GM21723 (cell line): ENCODE results near the gene CFAP53.

Experiments used
- ATAC-seq: cut with Tn5 transposase; IDR thresholded peaks from one replicate; pipeline ENCODE4 v1.9.1; 2021; ENCODE audit warnings: mild to moderate bottlenecking, moderate library complexity; ENCODE audit not compliant: unreplicated experiment

Gene CFAP53

GRCh38 chr18:50196261-50196660 is 70.0 kb downstream of the CFAP53 start:
- ATAC-seq, result no peak

- ATAC-seq, result no peak
Observed at GRCh38 chr18:50195689-50196088, 70.6 kb downstream of the CFAP53 start.

GRCh38 chr18:50194631-50195532 is 71.4 kb downstream of the CFAP53 start, which contains the start of gene MYO5B:
Gene MYO5B, minus strand, starts transcription at chr18:50195147. Its CDS starts 354 bp downstream, at chr18:50194793.
- ATAC-seq, result peak; percentile 89

DNA sequence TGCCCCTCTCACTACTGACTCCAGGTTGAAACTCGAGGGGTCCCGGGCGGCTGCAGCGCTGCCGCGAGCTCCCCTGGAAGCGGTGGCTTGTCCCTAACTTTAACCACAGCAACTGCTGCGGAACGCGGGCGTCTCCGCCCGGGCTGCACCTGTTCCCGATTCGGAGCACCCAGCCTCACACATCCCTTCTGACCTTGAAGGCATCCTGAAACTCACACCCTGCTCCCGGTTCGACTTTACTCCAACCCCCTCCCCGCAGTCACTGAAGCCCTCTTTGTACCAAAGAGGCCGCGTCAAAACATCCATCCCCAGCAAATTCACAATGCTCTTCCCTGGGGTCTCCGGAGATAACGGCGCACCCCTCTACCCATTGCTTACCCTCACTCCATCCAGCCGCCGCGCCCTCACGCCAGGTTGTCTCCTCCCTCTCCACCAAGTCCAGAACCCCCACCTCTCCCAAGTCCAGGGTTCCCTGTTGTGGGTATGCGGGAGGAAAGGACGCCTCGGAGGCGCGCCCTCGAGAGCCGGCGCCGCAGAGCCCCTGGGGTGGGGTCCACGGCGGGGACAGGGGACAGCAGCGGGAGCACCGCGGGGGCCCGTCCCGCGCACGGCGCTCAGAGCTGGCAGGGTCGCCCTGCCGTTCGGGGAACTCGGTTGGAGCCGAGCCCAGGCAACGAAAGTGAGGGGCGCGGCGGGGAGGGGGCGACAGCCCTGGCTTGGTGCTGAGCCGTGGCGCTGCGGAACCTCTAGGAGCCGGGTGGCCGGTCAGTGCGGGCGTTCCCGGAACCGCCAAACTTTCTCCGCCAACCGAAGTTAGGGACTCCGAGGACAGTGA is 72.3 kb downstream of the CFAP53 start:
- no peak for ATAC-seq

GRCh38 chr18:50192995-50193795 is 73.1 kb downstream of the CFAP53 start:
- no peak for ATAC-seq

GRCh38 chr18:50190926-50191325 is 75.4 kb downstream of the CFAP53 start:
- no peak for ATAC-seq

DNA sequence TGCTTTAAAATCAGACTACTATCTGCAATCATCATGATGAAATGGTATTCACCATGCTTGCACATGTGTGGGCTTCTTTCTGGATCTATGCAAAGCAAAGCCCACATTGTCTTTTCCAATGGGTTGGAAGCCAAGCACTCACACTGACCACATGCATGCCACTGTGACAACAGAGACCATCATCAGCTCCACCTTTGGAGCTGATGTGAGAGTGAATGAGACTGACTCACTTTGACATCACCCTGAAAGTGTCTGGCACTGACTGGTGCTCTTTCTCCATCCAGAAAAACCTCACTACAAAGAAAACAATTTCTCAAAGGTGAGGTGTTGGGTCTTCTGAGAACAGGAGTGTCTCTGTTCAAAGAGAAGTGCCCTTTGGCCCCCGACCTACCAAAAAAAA is 76.1 kb downstream of the CFAP53 start:
- ATAC-seq, result no peak

DNA sequence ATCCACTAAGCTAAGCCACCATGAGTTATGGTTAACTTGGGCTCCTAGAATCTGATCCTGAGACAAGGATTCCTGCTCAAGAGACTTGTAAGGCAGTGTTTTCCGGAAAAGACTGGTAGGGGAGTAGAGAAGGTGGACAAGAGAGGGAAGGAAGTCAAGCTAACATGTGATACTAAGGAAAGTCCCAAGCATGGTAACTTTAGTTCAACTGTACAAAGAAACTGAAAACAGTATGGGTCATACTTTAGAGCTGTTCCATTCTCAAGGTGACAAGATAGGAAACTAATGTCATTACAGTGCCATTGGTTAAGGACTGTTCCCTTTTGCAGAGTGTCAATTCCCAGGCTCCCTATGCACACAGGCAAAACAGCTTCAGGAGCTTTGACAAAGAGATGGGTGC is 77.1 kb downstream of the CFAP53 start:
- peak; percentile 52 for ATAC-seq

DNA sequence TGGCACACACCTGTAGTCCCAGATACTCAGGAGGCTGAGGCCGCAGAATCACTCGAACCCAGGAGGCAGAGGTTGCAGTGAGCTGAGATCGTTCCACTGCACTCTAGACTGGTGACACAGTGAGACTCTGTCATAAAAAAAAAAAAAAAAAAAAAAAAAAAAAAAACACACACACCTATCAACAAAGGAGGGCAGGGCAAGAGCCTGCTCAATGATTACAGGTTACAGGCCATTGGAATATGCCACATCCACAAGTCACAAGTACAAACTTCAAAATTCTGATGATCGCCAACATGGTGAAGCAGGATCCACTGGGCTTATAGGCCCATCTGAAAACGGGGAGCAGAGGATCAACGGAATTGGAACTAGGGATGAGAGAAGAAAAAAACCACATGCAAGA is 77.6 kb downstream of the CFAP53 start:
- ATAC-seq, result no peak

DNA sequence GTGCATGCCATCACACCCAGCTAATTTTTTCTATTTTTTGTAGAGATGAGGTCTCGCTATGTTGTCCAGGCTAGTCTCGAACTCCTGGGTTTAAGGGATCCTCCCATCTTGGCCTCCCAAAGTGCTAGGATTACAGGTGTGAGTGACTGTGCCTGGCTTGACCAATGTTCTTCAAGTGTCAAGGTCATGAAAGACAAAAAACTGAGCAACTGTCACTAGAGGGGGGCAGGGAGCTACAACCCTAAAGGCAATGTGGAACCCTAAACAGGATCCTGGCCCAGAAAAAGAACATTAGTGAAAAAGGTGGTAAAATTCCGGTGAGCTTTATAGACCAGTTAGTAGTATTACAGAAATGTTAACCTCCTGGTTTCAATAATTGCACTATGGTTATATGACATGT is 78.6 kb downstream of the CFAP53 start:
- ATAC-seq, result no peak

DNA sequence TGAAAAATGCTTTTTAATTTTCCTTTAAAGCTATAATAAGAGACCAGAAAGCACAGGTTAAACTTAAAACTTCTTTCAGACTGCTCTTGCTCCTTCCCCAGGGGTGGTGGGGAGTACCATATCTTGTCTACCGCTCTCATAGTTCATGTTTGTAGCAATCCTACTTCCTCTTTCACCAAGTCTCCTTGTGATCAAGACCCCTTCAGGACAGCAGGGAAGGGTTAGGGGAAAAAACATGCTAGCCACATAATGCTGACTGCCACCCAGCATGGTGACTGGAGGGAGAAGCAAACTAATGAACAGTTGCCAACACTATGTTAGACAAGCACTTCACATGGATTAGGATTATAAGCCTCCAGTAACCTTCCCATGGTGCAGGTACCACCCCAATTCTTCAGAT is 79.9 kb downstream of the CFAP53 start:
- no peak for ATAC-seq

DNA sequence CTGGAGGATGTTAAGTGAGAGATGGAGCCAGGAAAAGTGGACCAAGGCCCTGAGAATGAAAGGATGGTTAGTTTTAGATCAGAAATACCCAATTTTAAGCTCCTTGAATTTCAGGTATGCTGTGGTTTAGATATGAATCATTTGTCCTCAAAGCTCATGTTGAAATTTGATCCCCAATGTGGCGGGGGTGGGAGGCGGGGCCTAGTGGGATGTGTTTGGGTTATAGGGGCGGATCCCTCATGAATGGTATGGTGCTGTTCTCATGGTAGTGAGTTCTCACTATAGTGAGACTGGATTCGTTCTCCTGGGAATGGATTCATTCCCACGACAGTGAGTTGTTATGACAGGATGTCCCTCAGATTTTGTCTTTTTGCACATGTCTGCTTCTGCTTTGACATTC is 82.7 kb downstream of the CFAP53 start:
- ATAC-seq, result no peak

DNA sequence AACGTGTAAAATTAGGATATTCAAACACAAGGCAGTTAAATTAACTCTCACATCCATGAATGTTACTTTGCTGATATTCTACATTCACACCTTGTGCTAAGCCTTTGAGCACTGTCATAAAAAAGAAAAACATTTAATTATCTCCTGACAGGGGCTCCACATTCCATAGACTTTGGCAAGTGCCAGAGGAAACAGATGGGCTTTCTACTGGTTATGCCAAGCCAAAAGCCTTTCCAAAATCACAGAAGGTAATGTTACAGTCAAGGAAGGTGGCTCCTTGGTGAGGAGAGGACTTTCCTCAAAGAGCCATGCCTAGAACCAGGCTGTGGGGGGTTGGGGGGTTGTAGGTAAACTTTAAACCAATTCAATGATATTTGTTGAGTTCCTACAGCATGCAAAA is 83.8 kb downstream of the CFAP53 start:
- ATAC-seq, result no peak

DNA sequence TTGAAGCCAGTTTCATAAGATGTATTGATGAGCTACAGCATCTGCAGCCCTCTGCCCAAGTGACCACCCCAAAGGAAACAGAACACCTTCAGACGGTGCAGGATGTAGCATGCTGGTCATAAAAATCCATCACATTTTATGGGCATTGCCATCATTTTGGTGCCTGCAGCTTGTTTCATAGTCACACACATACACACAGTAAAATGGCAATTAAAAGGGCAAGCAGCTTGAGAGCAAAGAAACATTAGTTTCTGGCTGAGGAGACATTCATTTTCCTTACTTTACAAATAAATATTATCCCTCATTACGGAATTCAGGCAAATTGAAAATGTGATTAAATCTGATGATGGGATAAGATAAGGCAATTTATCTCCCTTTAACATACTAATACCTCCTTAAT is 84.7 kb downstream of the CFAP53 start:
- ATAC-seq, result no peak

GRCh38 chr18:50179465-50179864 is 86.8 kb downstream of the CFAP53 start:
- ATAC-seq, result no peak

- no peak for ATAC-seq
Observed at GRCh38 chr18:50177294-50177992, 88.9 kb downstream of the CFAP53 start.
